Measurements from ENCODE around the gene STOM. TPM values are rescaled to one million over a fixed set of nuclear protein-coding genes. Genes with fewer than 3 reads are reported as not detected.

The STOM gene
- total RNA-seq, 2 donors from 2014 or later, result 59.9 to 70.5 TPM

- H3K9me3 ChIP-seq, result no peaks in the 10 kb centered on the region
- no peaks in the 10 kb centered on the region for H3K36me3 ChIP-seq (replicated peaks in 1 of 2; ENCODE audit: insufficient read depth in 1 of 2, low read depth in 2 of 2)
- H3K4me1 ChIP-seq, result peaks cover 29% of the 10 kb centered on the region
- H3K27ac ChIP-seq, result no peak overlapping the region
- DNase-seq (no peak), ATAC-seq (no peak)
- intact Hi-C loops (cut with DNase I), result no loop called here
- no peak for TF ChIP-seq CTCF (IDR thresholded peaks at IDR 0.05)
- no peak for TF ChIP-seq POLR2A (IDR thresholded peaks at IDR 0.05)
- no peaks in the 10 kb centered on the region for H3K27me3 ChIP-seq
- no peak overlapping the region for H3K4me3 ChIP-seq
- WGBS, 2 donors, result 64 to 67% methylated on average over 8 of the region's 8 CpGs
Observed at GRCh38 chr9:121349009-121349408, 21.0 kb downstream of the STOM start.

GRCh38 chr9:121348221-121348620 is 21.8 kb downstream of the STOM start:
- ATAC-seq (no peak), DNase-seq (no peak)
- no peaks in the 10 kb centered on the region for H3K36me3 ChIP-seq (replicated peaks in 1 of 2; ENCODE audit: insufficient read depth in 1 of 2, low read depth in 2 of 2)
- intact Hi-C loops (cut with DNase I), result no loop called here
- no peaks in the 10 kb centered on the region for H3K9me3 ChIP-seq
- TF ChIP-seq CTCF (IDR thresholded peaks at IDR 0.05) (no peak), POLR2A (IDR thresholded peaks at IDR 0.05) (no peak)
- no peak overlapping the region for H3K27ac ChIP-seq
- H3K27me3 ChIP-seq, result no peaks in the 10 kb centered on the region
- H3K4me3 ChIP-seq, result no peak overlapping the region
- WGBS, 2 donors, result 70 to 75% methylated on average over 3 of the region's 3 CpGs
- H3K4me1 ChIP-seq, result peaks cover 36% of the 10 kb centered on the region

DNA sequence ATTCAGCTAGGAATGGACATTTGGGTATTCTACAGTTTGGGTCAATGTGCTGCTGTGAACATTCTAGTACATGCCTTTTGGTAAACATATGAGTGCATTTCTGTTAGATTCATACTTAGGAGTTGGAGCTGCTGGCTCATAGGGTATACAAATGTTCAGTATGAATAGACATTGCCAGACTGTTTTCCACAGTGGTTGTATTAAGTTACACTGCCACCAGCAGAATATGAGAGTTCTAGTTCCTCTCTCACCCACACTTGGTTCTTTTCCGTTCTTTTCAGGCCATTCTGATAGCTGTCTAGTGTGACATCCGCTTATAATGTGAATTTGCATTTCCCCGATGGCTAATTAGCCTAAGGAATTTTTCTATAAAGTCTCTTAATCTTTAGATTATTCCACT is 25.0 kb downstream of the STOM start:
- TF ChIP-seq CTCF (IDR thresholded peaks at IDR 0.05), result no peak
- TF ChIP-seq POLR2A (IDR thresholded peaks at IDR 0.05), result no peak
- DNase-seq, result no peak
- no peak for ATAC-seq
- no peak overlapping the region for H3K27ac ChIP-seq
- no peaks in the 10 kb centered on the region for H3K9me3 ChIP-seq
- no peak overlapping the region for H3K4me3 ChIP-seq
- H3K4me1 ChIP-seq, result peaks cover 14% of the 10 kb centered on the region
- no peaks in the 10 kb centered on the region for H3K27me3 ChIP-seq
- intact Hi-C loops (cut with DNase I), result no loop called here
- WGBS, 2 donors, result 93 to 94% methylated on average over 3 of the region's 3 CpGs
- H3K36me3 ChIP-seq (replicated peaks in 1 of 2; ENCODE audit: insufficient read depth in 1 of 2, low read depth in 2 of 2), result no peaks in the 10 kb centered on the region

DNA sequence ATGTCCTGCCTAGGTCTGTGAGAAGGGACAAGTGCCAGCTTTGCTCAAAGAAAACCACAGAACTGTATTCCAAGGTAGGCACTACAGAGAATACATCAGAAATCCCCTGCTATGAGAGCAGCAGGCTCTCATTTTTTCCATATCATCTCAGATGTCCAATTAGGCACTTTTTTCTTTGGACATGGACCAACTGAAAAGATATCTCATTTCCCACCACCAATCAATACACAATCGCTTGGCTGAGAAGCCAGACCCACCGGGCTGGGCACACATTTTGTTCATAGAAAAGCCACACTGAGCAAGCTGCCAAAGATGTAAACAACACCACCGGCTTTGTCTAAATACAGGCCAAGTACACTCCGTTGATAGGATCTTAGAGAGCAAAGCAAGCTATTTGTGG is 25.9 kb downstream of the STOM start:
- Histone ChIP-seq H3K9me3 (no peaks in the 10 kb centered on the region), H3K36me3 (replicated peaks in 1 of 2; ENCODE audit: insufficient read depth in 1 of 2, low read depth in 2 of 2) (no peaks in the 10 kb centered on the region), H3K4me3 (no peak overlapping the region), H3K4me1 (peaks cover 14% of the 10 kb centered on the region), H3K27me3 (no peaks in the 10 kb centered on the region), H3K27ac (no peak overlapping the region)
- DNase-seq (no peak), ATAC-seq (no peak)
- intact Hi-C loops (cut with DNase I), result no loop called here
- TF ChIP-seq CTCF (IDR thresholded peaks at IDR 0.05) (no peak), POLR2A (IDR thresholded peaks at IDR 0.05) (no peak)
- WGBS, 2 donors, result 3 to 13% methylated on average over 4 of the region's 4 CpGs

DNA sequence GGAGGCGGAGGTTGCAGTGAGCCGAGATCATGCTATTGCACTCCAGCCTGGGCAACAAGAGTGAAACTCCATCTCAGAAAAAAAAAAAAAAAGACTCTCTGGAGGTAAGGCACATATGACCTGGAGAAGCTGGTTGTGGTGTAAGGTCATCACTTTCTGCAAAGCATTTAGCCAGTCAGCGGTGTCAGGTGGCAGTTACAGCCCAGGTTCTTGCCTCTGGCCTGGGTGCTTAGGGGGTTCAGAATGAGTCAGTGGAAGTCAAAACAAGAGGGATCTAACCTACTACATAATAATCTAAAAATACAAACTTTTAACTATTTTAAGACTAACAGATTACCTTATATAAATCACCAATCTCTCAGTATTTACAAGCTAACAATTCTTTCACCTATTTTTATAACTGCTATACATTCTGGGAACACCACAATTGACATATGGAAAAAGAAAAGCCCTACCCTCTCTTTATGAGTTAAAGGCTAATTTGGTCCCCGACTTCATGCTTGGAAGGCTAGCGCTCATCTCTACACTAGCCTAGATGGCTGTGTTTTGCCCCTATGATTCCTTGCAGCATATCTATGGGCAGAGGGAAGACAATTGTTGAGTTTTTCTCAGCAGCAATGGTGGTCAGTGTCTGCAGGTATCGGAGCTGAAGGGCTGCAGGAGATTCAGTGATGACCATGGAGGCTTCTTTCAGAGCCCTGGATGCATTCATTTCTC is 29.2 kb downstream of the STOM start:
- WGBS, 2 donors, result 90 to 93% methylated on average over 6 of the region's 6 CpGs
- ATAC-seq, result no peak
- Histone ChIP-seq H3K4me3 (no peak overlapping the region), H3K27me3 (no peaks in the 10 kb centered on the region), H3K27ac (no peak overlapping the region), H3K4me1 (peaks cover 14% of the 10 kb centered on the region), H3K36me3 (replicated peaks in 1 of 2; ENCODE audit: insufficient read depth in 1 of 2, low read depth in 2 of 2) (no peaks in the 10 kb centered on the region), H3K9me3 (no peaks in the 10 kb centered on the region)
- intact Hi-C loops (cut with DNase I), result no loop called here
- no peak for DNase-seq
- TF ChIP-seq CTCF (IDR thresholded peaks at IDR 0.05), result no peak
- no peak for TF ChIP-seq POLR2A (IDR thresholded peaks at IDR 0.05)

Data from body of pancreas (tissue), 4 donors.